ENCODE results near the gene TRAIP.
"Not testable (repeated sequence)": the region's sequence is repeated elsewhere in the genome, so short reads cannot be mapped to it uniquely, and the experiment has no call there.

TRAIP gene

GRCh38 chr3:49799761-49800160, 56.6 kb downstream of the TRAIP start, which contains the start of gene CDHR4:
TSS of gene CDHR4 (minus strand) at chr3:49799873. CDS start at chr3:49799812, 61 bp downstream.
- no peak for DNase-seq
- intact Hi-C loops (cut with DNase I): loop anchor here (5.0 kb wide), 1 partner anchor 77 kb away; the partner anchor contains the start of gene GMPPB

GRCh38 chr3:49799105-49799504, 57.3 kb downstream of the TRAIP start:
- intact Hi-C loops (cut with DNase I): no loop called here
- peak in 1 of 10 donors; percentile 12 for DNase-seq

GRCh38 chr3:49794926-49795905, 61.1 kb downstream of the TRAIP start:
- intact Hi-C loops (cut with DNase I): no loop called here
- DNase-seq: peak in 2 of 10 donors; percentile 56 to 75

GRCh38 chr3:49794431-49794830, 61.9 kb downstream of the TRAIP start:
- intact Hi-C loops (cut with DNase I): no loop called here
- DNase-seq: peak in 2 of 10 donors; percentile 44 to 67

GRCh38 chr3:49793486-49794085, 62.8 kb downstream of the TRAIP start:
- peak in 3 of 10 donors; percentile 47 to 71 (median 53) for DNase-seq
- intact Hi-C loops (cut with DNase I): no loop called here

- DNase-seq: peak in 2 of 10 donors; percentile 41 to 58
- intact Hi-C loops (cut with DNase I): no loop called here
Measured at GRCh38 chr3:49792371-49793150, 63.8 kb downstream of the TRAIP start.

- DNase-seq: peak in 2 of 10 donors; percentile 12 to 27
- intact Hi-C loops (cut with DNase I): no loop called here
Measured at GRCh38 chr3:49791571-49791970, 64.8 kb downstream of the TRAIP start.

GRCh38 chr3:49790626-49791411, 65.5 kb downstream of the TRAIP start:
- DNase-seq: peak in 2 of 10 donors; percentile 21 to 59

GRCh38 chr3:49788056-49788455, 68.3 kb downstream of the TRAIP start:
- peak in 1 of 10 donors; percentile 7 for DNase-seq
- intact Hi-C loops (cut with DNase I): loop anchor here (5.0 kb wide), 1 partner anchor 66 kb away; the partner anchor contains the start of gene GMPPB

More at GRCh38 chr3:49790626-49791411, 65.5 kb downstream of the TRAIP start:
- intact Hi-C loops (cut with DNase I): no loop called here

GRCh38 chr3:49787536-49787935, 68.8 kb downstream of the TRAIP start:
- peak in 2 of 10 donors; percentile 9 to 59 for DNase-seq
- intact Hi-C loops (cut with DNase I): loop anchor here (5.0 kb wide), 1 partner anchor 65 kb away; the partner anchor contains the start of gene GMPPB

GRCh38 chr3:49787182-49787464, 69.2 kb downstream of the TRAIP start:
- intact Hi-C loops (cut with DNase I): loop anchor here (5.0 kb wide), 1 partner anchor 65 kb away; the partner anchor contains the start of gene GMPPB
- DNase-seq: no peak

- DNase-seq: peak; percentile 100
- intact Hi-C loops (cut with DNase I): loop anchor here (5.0 kb wide), 1 partner anchor 64 kb away; the partner anchor contains the start of gene GMPPB
Measured at GRCh38 chr3:49786357-49787181, 69.8 kb downstream of the TRAIP start, which contains the start of gene IP6K1. TSS of gene IP6K1 (minus strand) at chr3:49786542. CDS start at chr3:49748040, 38,502 bp downstream.

GRCh38 chr3:49785565-49786356, 70.6 kb downstream of the TRAIP start:
- intact Hi-C loops (cut with DNase I): loop anchor here (5.0 kb wide), 1 partner anchor 63 kb away; the partner anchor contains the start of gene GMPPB
- peak in 4 of 10 donors; percentile 23 to 86 (median 34) for DNase-seq

- intact Hi-C loops (cut with DNase I): not testable (repeated sequence)
Measured at GRCh38 chr3:49782277-49782676, 74.1 kb downstream of the TRAIP start.

GRCh38 chr3:49781415-49782199, 74.8 kb downstream of the TRAIP start:
- DNase-seq: peak in 2 of 10 donors; percentile 8 to 22
- intact Hi-C loops (cut with DNase I): no loop called here

More at GRCh38 chr3:49782277-49782676, 74.1 kb downstream of the TRAIP start:
- DNase-seq: peak in 2 of 10 donors; percentile 50 to 59

- DNase-seq: peak in 1 of 10 donors; percentile 14
Measured at GRCh38 chr3:49780975-49781365, 75.4 kb downstream of the TRAIP start.

More at GRCh38 chr3:49780975-49781365, 75.4 kb downstream of the TRAIP start:
- intact Hi-C loops (cut with DNase I): not testable (repeated sequence)

Measured in posterior cingulate gyrus (tissue), 11 donors.